Tibial nerve (tissue), 3 donors: ENCODE measurements around the gene HAPLN2.

Experiments
- POLR2A ChIP-seq, 2 donors: fragments of 450-650 bp; IDR thresholded peaks; one replicate each; pipeline ENCODE4 v1.6.1; 2017; ENCODE audit warnings: antibody characterized with exemption in 2 of 2, mild to moderate bottlenecking in 2 of 2, moderate library complexity in 2 of 2
- TF ChIP-seq, protein P1 (sequence below), 5 experiments: fragments of 200-600 bp in 3 of 5; fragments of 450-650 bp in 2 of 5; sonication (generic) in 3 of 5; IDR thresholded peaks; one replicate each; pipeline ENCODE4 v1.5.1; 2016 to 2019; ENCODE audit warnings: antibody characterized with exemption in 5 of 5, mild to moderate bottlenecking in 3 of 5, moderate library complexity in 2 of 5

DNA sequence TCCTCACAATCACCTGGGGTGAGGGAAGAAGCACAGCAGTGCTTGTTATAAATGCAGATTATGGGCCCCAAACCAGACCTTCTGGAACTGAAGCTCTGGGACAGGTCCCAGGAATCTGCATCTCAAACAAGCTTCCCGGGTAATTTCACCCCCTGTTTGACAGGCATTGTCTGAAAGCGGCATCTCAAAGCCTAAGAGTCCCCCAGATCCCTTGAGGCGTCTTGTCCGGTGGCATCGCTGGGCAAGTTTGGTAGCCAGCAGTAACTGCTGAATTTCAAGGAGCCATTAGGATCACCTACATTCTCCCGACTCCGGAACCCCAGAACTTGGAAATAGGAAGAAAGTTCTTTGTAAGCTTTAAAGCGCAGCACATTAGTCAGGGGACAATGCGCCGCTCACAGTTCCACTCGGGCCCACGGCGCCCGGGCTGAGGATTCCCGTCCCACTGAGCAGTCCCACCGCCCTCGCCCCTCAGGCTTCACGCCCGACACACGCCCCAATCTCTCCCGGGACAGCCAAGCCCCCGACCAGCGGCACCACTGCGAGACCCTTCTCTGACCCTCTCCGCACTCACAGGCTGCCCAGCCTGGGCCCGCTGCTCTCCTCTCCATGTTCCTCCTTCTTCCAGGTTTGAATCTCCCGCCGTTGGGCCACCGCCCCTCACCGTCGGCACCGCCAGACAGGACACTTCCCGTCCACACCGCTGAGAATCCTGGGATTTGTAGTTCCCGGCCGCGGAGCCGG lies 47.1 kb upstream of the HAPLN2 start, which contains the start of gene IQGAP3:
- TF ChIP-seq, protein P1, sequence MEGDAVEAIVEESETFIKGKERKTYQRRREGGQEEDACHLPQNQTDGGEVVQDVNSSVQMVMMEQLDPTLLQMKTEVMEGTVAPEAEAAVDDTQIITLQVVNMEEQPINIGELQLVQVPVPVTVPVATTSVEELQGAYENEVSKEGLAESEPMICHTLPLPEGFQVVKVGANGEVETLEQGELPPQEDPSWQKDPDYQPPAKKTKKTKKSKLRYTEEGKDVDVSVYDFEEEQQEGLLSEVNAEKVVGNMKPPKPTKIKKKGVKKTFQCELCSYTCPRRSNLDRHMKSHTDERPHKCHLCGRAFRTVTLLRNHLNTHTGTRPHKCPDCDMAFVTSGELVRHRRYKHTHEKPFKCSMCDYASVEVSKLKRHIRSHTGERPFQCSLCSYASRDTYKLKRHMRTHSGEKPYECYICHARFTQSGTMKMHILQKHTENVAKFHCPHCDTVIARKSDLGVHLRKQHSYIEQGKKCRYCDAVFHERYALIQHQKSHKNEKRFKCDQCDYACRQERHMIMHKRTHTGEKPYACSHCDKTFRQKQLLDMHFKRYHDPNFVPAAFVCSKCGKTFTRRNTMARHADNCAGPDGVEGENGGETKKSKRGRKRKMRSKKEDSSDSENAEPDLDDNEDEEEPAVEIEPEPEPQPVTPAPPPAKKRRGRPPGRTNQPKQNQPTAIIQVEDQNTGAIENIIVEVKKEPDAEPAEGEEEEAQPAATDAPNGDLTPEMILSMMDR (IDR thresholded peaks at IDR 0.05), result no peak
- no peak for TF ChIP-seq POLR2A (IDR thresholded peaks at IDR 0.05)
